Gastroesophageal sphincter (tissue), 3 donors: ENCODE results near the gene TCEAL5.

Source experiments
- CTCF ChIP-seq, 4 experiments: fragments of 200-600 bp in 2 of 4; fragments of 450-650 bp in 2 of 4; sonication (generic) in 1 of 4; IDR thresholded peaks; one replicate each; pipeline ENCODE4 v1.5.1; 2017 to 2019; ENCODE audit warnings: antibody characterized with exemption in 4 of 4, mild to moderate bottlenecking in 2 of 4, moderate library complexity in 2 of 4
- POLR2A ChIP-seq, 2 donors: fragments of 450-650 bp; IDR thresholded peaks; one replicate each; pipeline ENCODE4 v1.6.1; 2017; ENCODE audit warnings: antibody characterized with exemption in 2 of 2, mild to moderate bottlenecking in 2 of 2, moderate library complexity in 1 of 2

- TF ChIP-seq POLR2A (IDR thresholded peaks at IDR 0.05) (no peak), CTCF (IDR thresholded peaks at IDR 0.05) (no peak)
These were observed 28.2 kb upstream of the TCEAL5 start for GRCh38 chrX:103304705-103305104.
